Measurements from ENCODE around the gene KCTD1. TPM values are rescaled to one million over a fixed set of nuclear protein-coding genes. Genes with fewer than 3 reads are reported as not detected.
A peak's percentile ranks its signal among the peaks of the same experiment; 100 is the strongest.

The KCTD1 gene
- total RNA-seq, 4 donors from 2014 or later: 4.7 to 6.0 (median 5.2) TPM

- no peak for DNase-seq
- Histone ChIP-seq H3K27ac (peak overlapping the region in 1 of 4 donors; percentile 85), H3K4me1 (peaks cover 10 to 24% of the 10 kb centered on the region in 2 donors), H3K4me3 (no peak overlapping the region), H3K9me3 (no peaks in the 10 kb centered on the region), H3K27me3 (no peaks in the 10 kb centered on the region), H3K36me3 (no peaks in the 10 kb centered on the region)
- intact Hi-C loops (cut with DNase I; ENCODE audit: low total_unique reads): loop anchor here (5.0 kb wide), 1 partner anchor 371 kb away; the partner anchor contains the start of gene AQP4
- TF ChIP-seq CTCF (IDR thresholded peaks at IDR 0.05 in 4 of 5, conservative IDR thresholded peaks at IDR 0.05 in 1 of 5) (no peak), POLR2A (IDR thresholded peaks at IDR 0.05) (no peak)
- no peak for ATAC-seq
- in situ Hi-C loops (cut with MboI; ENCODE audit: low sequenced_read_pairs in 4 of 4): no loop called here
Observed at GRCh38 chr18:26496528-26496927, 51.8 kb downstream of the KCTD1 start.

GRCh38 chr18:26495287-26495686 is 53.1 kb downstream of the KCTD1 start:
- Histone ChIP-seq H3K4me1 (peaks cover 10 to 24% of the 10 kb centered on the region in 2 donors), H3K9me3 (no peaks in the 10 kb centered on the region), H3K4me3 (no peak overlapping the region), H3K36me3 (no peaks in the 10 kb centered on the region), H3K27me3 (no peaks in the 10 kb centered on the region), H3K27ac (peak overlapping the region; percentile 25 to 85 (median 48))
- TF ChIP-seq CTCF (IDR thresholded peaks at IDR 0.05 in 4 of 5, conservative IDR thresholded peaks at IDR 0.05 in 1 of 5): no peak
- TF ChIP-seq POLR2A (IDR thresholded peaks at IDR 0.05): no peak
- intact Hi-C loops (cut with DNase I; ENCODE audit: low total_unique reads): loop anchor here (5.0 kb wide), 1 partner anchor 372 kb away; the partner anchor contains the start of gene AQP4
- DNase-seq: peak; percentile 38 to 66
- in situ Hi-C loops (cut with MboI; ENCODE audit: low sequenced_read_pairs in 4 of 4): no loop called here
- ATAC-seq: peak; percentile 45 to 62

GRCh38 chr18:26493021-26493420 is 55.3 kb downstream of the KCTD1 start:
- ATAC-seq (no peak), DNase-seq (no peak)
- Histone ChIP-seq H3K27me3 (no peaks in the 10 kb centered on the region), H3K4me1 (peaks cover 0 to 7% of the 10 kb centered on the region in 2 donors), H3K27ac (no peak overlapping the region), H3K4me3 (no peak overlapping the region), H3K9me3 (no peaks in the 10 kb centered on the region), H3K36me3 (no peaks in the 10 kb centered on the region)
- TF ChIP-seq CTCF (IDR thresholded peaks at IDR 0.05 in 4 of 5, conservative IDR thresholded peaks at IDR 0.05 in 1 of 5): no peak
- TF ChIP-seq POLR2A (IDR thresholded peaks at IDR 0.05): no peak
- intact Hi-C loops (cut with DNase I; ENCODE audit: low total_unique reads): no loop called here
- in situ Hi-C loops (cut with MboI; ENCODE audit: low sequenced_read_pairs in 4 of 4): no loop called here

- intact Hi-C loops (cut with DNase I; ENCODE audit: low total_unique reads): no loop called here
- ATAC-seq (no peak), DNase-seq (no peak)
- no peaks in the 10 kb centered on the region for H3K36me3 ChIP-seq
- no peaks in the 10 kb centered on the region for H3K4me1 ChIP-seq
- no peaks in the 10 kb centered on the region for H3K27me3 ChIP-seq
- H3K27ac ChIP-seq: no peak overlapping the region
- in situ Hi-C loops (cut with MboI; ENCODE audit: low sequenced_read_pairs in 4 of 4): no loop called here
- no peak overlapping the region for H3K4me3 ChIP-seq
- no peaks in the 10 kb centered on the region for H3K9me3 ChIP-seq
- no peak for TF ChIP-seq POLR2A (IDR thresholded peaks at IDR 0.05)
- TF ChIP-seq CTCF (IDR thresholded peaks at IDR 0.05 in 4 of 5, conservative IDR thresholded peaks at IDR 0.05 in 1 of 5): no peak
Observed at GRCh38 chr18:26491194-26491816, 57.0 kb downstream of the KCTD1 start.
